Activated CD8-positive, alpha-beta memory T cell treated with anti-CD3 and anti-CD28 coated beads, Interleukin-2, amount 50 U/mL, for 4 hours (primary cell): ENCODE measurements around the gene GLRB.
"Not testable (repeated sequence)": the region's sequence is repeated elsewhere in the genome, so short reads cannot be mapped to it uniquely, and the experiment has no call there.

Experiments
- DNase-seq: peaks from one replicate; pipeline ENCODE4 v3.0.0-alpha.2; 2020

The GLRB gene

DNA sequence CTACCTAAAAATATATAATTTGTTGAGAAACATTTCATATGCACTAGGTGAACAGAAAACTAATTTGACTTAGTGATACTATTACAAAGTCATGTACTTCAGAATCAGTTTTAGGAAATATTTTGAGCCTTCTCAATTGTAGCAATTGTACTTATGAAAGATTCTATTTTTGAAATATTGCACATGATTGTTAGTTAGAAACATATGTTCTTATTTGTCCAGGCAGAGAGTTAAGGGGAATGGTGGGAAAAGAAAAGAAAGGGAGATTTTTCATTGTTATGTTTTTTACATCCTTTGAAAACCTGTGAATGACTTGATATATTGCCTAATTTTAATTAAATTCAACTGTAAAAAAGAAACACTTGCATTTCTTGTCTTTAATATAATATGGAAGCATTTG is 66.0 kb downstream of the GLRB start:
- no peak for DNase-seq

DNA sequence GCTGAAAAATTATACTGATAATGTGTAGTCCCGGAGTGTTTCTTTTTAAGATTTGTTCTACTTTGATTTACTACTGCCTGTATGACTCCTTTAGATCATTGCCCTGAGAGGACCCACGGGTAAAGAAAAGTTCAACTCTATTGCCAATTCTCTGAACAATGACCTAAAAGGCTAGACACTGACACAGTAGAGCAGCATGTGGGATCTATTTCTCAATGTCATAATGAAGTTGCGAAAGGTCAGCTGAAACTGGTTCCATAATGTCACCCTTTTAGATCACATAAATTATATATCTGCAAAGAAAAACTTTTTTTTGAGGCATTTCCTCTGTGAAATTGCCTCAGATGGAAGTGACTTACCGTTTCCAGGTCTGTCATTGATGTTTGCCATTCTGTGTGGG is 67.4 kb downstream of the GLRB start:
- DNase-seq: no peak

DNA sequence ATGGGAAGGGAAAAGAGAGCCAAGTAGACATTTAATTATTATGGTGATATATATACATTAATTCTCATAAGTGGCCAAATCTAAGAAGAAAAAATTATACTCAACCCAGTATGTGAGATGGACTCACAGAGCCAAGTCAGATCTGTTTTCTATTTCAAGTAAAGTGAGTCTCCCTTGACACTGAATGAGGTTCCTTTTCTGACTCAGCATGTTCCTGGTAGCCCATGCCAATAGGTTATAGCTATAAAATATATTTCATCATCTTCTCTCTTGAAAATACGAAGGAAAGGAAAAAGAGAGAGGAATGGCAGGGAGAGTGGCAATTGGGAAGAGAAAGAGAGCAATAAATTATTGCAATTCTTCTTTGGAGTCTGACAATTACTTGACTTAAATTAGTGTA is 75.8 kb downstream of the GLRB start:
- DNase-seq: no peak

DNA sequence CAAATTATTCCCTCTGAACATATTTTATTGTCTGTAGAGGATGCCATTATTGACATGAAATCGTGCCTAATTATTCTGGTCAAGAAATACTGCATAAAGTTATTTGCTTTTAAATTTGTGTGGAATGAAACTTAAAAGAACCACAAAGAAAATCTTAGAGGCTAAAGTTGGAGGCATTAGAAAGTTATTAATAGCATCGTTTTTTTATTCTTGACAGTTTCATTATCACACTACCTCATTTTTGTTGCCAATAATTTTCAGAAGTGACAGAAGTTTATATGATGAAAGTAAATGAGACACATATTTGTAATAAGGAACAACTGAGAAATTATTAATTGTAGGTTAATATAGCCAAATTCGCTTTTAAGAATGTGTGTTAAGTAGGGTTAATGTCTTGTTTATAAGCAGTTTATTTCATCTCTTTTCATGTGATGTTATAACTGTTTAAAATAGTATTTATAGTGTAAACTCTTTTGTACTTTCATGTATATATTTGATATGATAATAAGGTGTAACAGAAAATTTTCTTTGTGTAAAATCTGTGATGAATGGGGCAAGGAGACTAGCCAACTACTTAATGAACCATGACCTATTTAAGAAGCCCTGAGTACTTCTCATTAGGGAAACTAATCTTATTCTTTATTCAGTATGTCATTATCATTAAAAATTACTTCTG is 90.1 kb downstream of the GLRB start:
- DNase-seq: no peak

DNA sequence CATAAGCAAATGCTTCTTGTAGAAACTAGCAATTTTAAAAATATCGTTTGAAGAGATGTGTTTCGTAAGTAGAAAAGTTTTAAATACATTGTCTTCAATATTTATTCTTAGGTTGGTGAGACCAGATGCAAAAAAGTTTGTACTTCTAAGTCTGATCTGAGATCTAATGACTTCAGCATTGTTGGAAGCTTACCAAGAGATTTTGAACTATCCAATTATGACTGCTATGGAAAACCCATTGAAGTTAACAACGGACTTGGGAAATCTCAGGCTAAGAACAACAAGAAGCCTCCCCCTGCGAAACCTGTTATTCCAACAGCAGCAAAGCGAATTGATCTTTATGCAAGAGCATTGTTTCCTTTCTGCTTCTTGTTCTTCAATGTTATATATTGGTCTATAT is 94.4 kb downstream of the GLRB start:
- DNase-seq: no peak

DNA sequence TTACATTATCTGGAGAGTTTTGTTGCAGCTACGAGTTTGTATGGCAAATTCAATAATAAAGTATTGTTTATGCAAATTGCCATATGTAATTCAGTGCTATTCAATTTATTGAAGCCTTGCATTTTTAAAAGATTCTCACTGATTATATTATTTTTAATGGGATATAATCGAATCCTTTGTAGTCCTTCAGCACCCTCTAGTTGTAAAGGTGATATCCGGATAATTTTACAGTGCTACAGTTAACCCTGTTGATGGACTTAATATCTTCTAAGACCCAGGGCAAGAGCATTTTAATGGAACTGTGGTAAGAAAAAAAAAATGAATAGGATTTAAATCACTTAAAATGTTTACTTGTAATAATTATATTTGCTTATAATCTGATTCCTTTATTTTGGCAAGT is 96.1 kb downstream of the GLRB start:
- no peak for DNase-seq

DNA sequence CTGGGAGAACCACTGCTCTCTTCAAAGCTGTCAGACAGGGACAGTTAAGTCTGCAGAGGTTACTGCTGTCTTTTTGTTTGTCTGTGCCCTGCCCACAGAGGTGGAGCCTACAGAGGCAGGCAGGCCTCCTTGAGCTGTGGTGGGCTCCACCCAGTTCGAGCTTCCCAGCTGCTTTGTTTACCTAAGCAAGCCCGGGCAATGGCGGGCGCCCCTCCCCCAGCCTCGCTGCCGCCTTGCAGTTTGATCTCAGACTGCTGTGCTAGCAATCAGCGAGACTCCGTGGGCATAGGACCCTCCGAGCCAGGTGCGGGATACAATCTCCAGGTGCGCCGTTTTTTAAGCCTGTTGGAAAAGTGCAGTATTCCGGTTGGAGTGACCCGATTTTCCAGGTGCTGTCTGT is 104.3 kb downstream of the GLRB start:
- DNase-seq: not testable (repeated sequence)

DNA sequence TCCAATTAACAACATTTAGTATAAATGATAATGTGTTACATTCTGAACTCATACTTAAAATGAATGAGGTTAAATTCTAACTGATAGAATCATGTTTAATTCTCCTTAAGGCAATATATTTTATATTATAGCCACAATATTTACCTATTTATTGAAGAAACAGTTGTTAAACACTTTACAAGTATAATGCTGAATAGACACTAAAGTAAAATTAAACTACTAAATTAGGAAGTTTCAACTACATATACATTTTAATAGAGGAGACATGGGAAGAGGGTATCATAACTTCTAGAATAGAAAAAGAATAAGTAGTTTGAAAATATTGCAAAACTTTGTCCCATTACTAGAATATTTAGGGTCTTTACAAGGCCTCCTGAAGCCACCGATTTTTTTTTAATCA is 108.3 kb downstream of the GLRB start:
- no peak for DNase-seq

DNA sequence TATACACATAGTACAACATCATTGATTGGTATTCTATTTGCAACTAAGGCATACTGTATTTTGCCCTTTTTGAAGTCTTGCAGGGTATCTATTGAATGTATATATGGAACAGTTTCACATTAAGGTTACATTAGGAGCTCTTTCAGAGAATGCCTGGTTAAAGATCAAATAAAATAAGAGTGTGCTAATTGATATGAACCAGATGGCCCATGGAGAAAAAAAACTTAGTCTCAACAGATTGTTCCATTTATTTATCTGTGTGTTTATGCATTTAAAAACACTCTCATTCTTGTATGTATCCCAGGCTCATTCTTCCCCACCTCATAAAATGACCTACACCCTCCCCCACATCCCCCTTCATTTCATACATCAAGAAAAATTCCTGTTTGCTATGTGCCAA is 109.4 kb downstream of the GLRB start:
- no peak for DNase-seq

DNA sequence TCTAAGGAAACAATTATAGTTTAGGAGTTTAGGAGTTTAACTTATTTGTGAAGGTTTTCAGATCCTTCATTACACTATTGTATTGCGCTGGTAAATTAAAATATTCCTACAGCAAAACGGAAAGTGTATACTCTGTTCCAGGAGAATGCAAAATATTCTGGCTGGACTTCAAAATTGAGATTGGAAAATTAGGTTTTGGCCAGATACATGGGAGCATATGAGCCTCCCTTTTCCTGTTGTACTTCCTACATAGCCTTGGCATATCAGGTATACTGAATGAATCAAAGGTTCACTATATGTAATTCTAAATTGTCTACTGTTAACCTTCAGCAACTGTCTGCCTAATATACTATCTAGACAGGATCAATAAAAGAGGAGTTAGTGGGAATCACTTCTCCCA is 119.4 kb downstream of the GLRB start:
- no peak for DNase-seq

DNA sequence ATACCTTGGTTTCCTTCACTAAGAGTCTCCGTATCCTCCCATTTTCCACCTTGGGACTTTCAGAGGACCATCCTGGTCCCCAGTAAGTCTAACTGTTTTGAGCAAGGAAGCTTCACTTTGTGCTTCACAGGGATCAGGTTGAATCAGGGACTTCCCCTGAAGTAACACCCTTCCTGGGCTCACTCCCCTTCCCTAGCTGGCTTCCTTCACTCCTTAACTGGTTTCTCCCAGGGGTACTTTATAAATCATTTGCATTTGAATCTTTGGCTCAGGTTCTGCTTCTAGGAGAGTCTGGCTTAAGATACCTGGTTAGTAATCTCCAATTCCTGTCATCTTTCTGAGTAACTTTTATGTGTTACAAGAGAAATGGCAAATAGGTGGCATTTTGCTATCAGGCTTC is 120.1 kb downstream of the GLRB start:
- DNase-seq: no peak

DNA sequence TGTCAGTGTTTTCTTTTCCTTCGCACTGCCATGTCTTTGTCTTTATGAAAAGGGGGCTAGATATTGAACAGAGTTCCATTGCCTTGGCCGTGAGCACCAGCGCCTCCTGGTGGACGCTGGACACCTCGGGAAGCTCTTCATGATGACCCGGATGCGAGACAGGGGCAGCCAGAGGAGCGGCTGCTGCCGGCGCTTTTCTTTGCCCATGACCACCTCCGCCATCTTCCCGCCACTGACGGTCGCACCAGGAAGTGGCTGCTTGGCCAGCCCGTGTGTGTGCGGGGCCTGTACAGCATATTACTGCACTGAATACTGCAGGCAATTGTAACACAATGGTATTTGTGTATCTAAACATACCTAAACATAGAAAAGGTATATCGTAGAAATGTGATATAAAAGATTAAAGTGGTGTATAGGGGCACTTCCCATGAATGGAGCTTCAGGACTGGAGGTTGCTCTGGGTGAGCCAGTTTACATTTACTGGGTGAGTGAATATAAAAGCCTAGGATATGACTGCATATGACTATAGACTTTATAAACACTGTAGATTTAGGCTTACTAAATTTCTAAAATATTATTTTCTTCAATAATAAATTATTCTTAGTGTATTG is 128.8 kb downstream of the GLRB start:
- DNase-seq: no peak

DNA sequence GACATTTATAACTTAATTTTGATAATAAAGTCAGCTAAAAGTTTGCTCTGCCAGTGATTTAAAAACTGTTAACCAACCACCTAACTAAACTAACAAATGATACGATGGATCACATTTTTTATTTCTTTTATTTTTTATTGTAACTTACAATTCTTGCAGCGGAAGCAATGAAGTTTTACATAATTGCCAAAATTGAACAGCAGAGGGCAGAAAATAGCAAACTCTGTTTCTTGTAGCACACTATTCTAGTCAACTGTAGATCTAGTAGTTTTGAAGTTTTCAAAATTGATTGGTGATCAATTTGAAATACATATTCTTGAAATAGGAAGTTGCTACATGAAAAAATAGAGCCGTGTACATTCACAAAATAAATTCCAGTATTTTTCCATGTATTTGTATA is 141.8 kb downstream of the GLRB start:
- DNase-seq: no peak

DNA sequence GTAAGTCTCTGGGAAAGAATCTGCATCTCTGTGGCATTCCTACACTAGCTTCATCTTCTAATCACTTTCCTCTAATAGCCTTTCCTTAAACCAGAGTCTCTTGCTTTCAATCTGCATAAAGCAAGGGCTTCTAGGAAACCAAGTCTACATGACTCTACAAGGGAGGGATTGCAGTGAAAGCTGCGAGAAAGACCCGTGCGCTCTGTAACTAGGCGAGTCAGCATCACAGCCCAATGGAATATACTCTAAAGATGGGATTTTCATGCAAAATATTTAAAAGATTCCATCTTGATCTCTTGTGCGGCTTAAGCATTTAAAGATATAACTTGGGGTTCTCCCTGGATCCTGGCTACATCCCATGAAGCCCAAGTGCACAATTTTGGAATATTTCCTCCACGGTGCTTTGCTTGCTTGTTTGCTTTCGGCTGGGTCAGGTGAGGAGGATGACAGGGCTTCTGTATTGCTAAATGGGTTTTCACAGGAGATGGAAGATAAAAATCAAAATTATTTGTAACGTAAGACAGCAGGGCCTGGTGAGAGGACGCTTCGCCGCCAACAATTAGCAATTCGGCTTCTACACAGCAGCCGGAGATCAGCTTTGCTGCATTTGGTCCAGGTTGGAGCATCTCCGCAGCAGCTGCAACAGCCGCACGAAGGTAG is 143.9 kb downstream of the GLRB start:
- no peak for DNase-seq

DNA sequence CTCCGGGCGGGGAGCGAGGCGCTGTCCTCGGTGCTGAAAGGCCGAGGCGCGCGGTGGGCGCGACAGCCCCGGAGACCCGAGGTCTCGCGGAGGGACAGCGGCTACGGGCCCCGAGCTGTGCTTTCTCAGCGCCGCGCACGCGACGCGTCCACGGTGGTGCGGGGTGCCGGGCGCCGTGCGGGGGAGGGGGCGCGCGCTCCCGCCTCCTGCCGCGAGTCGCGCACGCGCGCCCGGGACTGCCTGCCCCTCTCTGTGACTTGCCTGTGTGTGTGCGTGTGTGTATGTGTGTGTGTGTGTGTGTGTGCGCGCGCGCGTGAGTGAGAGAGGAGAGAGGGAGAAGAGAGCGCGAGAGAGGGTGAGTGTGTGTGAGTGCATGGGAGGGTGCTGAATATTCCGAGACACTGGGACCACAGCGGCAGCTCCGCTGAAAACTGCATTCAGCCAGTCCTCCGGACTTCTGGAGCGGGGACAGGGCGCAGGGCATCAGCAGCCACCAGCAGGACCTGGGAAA is 144.5 kb downstream of the GLRB start, which contains the start of gene GRIA2:
Gene GRIA2 (plus strand): TSS at position 358 of the 511 bp plus-strand sequence. CDS start 315 bp downstream, outside the sequence.
- DNase-seq: no peak

DNA sequence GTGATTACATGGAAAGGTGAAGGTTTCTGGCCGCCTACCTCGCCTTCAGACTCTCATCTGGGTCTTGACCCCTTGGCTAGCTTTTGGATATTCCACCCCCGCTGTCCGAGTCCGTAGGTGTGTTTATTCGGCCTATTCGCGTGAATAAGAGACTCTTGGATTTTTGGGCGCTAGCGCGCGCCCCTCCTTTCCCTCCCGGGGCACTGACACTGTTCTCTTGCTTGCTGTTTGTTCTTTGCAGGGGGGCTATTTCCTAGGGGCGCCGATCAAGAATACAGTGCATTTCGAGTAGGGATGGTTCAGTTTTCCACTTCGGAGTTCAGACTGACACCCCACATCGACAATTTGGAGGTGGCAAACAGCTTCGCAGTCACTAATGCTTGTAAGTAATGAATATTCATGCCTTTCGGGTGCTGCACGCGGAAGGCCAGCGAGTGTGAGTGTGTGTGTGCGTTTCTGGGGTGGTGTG is 145.5 kb downstream of the GLRB start:
- DNase-seq: no peak
